ENCODE results near the gene CIB2.

The CIB2 gene

DNA sequence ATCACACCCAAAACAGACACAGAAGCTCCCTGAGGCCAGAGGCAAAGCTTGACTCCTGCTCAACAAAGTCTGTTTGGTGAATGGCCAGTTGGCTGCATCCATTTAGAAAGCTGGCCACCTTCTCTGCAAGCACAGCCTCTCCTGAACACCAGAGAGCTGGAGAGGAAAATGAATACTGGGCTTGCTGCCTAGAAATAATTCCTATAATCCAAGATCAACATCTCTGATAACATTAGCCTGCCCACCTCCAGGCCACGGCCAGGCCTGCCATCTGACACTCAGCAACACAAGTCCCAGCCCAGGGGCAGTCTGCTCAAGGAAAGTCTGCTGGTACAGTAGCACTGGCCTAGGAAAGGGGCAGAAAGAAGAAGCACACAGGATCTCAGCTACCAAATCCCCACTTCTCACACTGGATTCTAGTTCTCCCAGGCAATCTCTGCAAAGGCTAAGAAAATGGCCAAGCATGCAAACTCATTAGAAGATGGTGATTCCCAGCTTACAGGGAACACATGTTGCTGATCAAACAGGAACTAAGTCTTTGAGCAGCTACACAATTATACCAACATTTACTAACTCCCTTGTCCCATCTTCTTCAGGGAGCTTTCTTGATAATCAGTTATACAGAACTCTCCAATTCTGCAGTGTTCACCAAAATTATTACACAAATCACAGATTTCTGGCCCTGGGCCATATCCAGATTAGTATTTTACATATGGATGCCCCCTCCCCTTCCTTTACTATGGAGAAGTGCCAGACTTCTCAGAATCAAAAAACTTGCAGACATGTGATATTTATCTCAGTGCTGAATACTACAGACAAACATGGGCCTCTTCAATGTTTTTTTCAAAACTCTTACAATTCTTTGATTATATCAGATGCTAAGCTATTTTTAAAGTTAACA, 63.7 kb downstream of the CIB2 start:
- 0 out of 2 replicates have a peak overlapping the region, but pooled peaks have one; percentile 9 for H3K4me2 ChIP-seq (ENCODE audit: low read length)
- peaks cover 62% of the 10 kb centered on the region for H4K20me1 ChIP-seq (ENCODE audit: insufficient read depth, low read length)
- H3K9ac ChIP-seq (ENCODE audit: low read length): no peak overlapping the region
- H3K27me3 ChIP-seq (ENCODE audit: low read depth, low read length): peaks cover 28% of the 10 kb centered on the region; the same call in 1 of the 2 replicates
- H3K4me3 ChIP-seq (ENCODE audit: low read length): no peak overlapping the region
- no peaks in the 10 kb centered on the region for H3K36me3 ChIP-seq (replicated peaks; ENCODE audit: low read depth, low read length)
- no peak overlapping the region for H3K27ac ChIP-seq (ENCODE audit: low read length)
- no peak overlapping the region for H2AFZ ChIP-seq (ENCODE audit: low read depth, low read length)
- no peaks in the 10 kb centered on the region for H3K9me3 ChIP-seq (ENCODE audit: insufficient read depth, low read length)
- H3K79me2 ChIP-seq (ENCODE audit: low read length): peaks cover 15% of the 10 kb centered on the region
- TF ChIP-seq EZH2phosphoT487 (IDR thresholded peaks at IDR 0.05; ENCODE audit: low read depth): no peak
- TF ChIP-seq, protein P1, sequence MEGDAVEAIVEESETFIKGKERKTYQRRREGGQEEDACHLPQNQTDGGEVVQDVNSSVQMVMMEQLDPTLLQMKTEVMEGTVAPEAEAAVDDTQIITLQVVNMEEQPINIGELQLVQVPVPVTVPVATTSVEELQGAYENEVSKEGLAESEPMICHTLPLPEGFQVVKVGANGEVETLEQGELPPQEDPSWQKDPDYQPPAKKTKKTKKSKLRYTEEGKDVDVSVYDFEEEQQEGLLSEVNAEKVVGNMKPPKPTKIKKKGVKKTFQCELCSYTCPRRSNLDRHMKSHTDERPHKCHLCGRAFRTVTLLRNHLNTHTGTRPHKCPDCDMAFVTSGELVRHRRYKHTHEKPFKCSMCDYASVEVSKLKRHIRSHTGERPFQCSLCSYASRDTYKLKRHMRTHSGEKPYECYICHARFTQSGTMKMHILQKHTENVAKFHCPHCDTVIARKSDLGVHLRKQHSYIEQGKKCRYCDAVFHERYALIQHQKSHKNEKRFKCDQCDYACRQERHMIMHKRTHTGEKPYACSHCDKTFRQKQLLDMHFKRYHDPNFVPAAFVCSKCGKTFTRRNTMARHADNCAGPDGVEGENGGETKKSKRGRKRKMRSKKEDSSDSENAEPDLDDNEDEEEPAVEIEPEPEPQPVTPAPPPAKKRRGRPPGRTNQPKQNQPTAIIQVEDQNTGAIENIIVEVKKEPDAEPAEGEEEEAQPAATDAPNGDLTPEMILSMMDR (IDR thresholded peaks at IDR 0.05; ENCODE audit: low read depth, low read length): no peak
- H3K4me1 ChIP-seq (ENCODE audit: low read length): peaks cover 54% of the 10 kb centered on the region

GRCh38 chr15:78065973-78066946, 65.0 kb downstream of the CIB2 start:
- Histone ChIP-seq H3K4me1 (ENCODE audit: low read length) (peaks cover 63% of the 10 kb centered on the region), H3K27ac (ENCODE audit: low read length) (no peak overlapping the region), H3K36me3 (replicated peaks; ENCODE audit: low read depth, low read length) (no peaks in the 10 kb centered on the region), H3K27me3 (ENCODE audit: low read depth, low read length) (peaks cover 24% of the 10 kb centered on the region; the same call in 1 of the 2 replicates), H3K4me2 (ENCODE audit: low read length) (peak overlapping the region; percentile 73), H2AFZ (ENCODE audit: low read depth, low read length) (no peak overlapping the region), H3K4me3 (ENCODE audit: low read length) (peak overlapping the region; percentile 18), H3K9me3 (ENCODE audit: insufficient read depth, low read length) (no peaks in the 10 kb centered on the region), H3K79me2 (ENCODE audit: low read length) (peaks cover 15% of the 10 kb centered on the region), H4K20me1 (ENCODE audit: insufficient read depth, low read length) (peaks cover 55% of the 10 kb centered on the region), H3K9ac (ENCODE audit: low read length) (no peak overlapping the region)
- TF ChIP-seq, protein P1 (IDR thresholded peaks at IDR 0.05; ENCODE audit: low read depth, low read length): no peak
- no peak for TF ChIP-seq EZH2phosphoT487 (IDR thresholded peaks at IDR 0.05; ENCODE audit: low read depth)

DNA sequence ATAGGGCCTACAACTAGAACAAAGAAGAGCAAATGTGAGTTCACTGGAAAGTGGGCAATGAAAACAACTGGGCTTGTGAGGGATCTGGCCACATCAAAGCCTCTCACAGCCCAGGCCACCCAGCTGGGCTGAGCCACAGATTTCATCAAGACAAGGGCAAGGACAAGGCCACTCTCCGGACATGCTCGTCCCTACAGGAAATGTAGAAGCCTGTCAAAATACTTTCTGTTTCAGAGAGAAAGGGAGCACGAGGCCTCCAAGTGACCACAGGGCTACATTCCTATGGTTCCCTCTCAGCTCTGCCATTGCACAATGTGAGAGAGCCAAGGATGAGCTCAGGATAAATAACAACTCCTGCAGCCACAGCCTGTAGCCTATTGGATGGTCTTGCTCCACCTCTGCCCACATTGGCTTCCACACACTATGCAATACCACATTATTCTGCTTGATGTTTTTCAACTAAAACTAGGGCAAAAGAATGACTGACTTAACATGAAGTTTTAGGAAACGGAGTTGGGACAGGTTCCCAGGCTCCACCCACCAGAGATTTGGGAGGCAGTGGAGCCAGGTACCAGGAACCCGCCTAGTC, 65.9 kb downstream of the CIB2 start:
- H3K4me2 ChIP-seq (ENCODE audit: low read length): peak overlapping the region; percentile 73
- no peak overlapping the region for H3K27ac ChIP-seq (ENCODE audit: low read length)
- no peaks in the 10 kb centered on the region for H3K36me3 ChIP-seq (replicated peaks; ENCODE audit: low read depth, low read length)
- no peak overlapping the region for H2AFZ ChIP-seq (ENCODE audit: low read depth, low read length)
- peaks cover 55% of the 10 kb centered on the region for H4K20me1 ChIP-seq (ENCODE audit: insufficient read depth, low read length)
- TF ChIP-seq EZH2phosphoT487 (IDR thresholded peaks at IDR 0.05; ENCODE audit: low read depth): no peak
- TF ChIP-seq, protein P1 (IDR thresholded peaks at IDR 0.05; ENCODE audit: low read depth, low read length): no peak
- peaks cover 24% of the 10 kb centered on the region; the same call in 1 of the 2 replicates for H3K27me3 ChIP-seq (ENCODE audit: low read depth, low read length)
- H3K4me1 ChIP-seq (ENCODE audit: low read length): peaks cover 61% of the 10 kb centered on the region
- peak overlapping the region; percentile 18; the same call in 1 of the 2 replicates for H3K4me3 ChIP-seq (ENCODE audit: low read length)
- H3K79me2 ChIP-seq (ENCODE audit: low read length): peaks cover 14% of the 10 kb centered on the region
- H3K9me3 ChIP-seq (ENCODE audit: insufficient read depth, low read length): no peaks in the 10 kb centered on the region
- no peak overlapping the region for H3K9ac ChIP-seq (ENCODE audit: low read length)
